GM18909 (cell line): ENCODE measurements around the gene PRRC2B.

Source experiments
- ATAC-seq: cut with Tn5 transposase; IDR thresholded peaks from one replicate; pipeline ENCODE4 v1.9.1; 2021; ENCODE audit warnings: mild to moderate bottlenecking; ENCODE audit not compliant: unreplicated experiment, poor library complexity

PRRC2B gene

DNA sequence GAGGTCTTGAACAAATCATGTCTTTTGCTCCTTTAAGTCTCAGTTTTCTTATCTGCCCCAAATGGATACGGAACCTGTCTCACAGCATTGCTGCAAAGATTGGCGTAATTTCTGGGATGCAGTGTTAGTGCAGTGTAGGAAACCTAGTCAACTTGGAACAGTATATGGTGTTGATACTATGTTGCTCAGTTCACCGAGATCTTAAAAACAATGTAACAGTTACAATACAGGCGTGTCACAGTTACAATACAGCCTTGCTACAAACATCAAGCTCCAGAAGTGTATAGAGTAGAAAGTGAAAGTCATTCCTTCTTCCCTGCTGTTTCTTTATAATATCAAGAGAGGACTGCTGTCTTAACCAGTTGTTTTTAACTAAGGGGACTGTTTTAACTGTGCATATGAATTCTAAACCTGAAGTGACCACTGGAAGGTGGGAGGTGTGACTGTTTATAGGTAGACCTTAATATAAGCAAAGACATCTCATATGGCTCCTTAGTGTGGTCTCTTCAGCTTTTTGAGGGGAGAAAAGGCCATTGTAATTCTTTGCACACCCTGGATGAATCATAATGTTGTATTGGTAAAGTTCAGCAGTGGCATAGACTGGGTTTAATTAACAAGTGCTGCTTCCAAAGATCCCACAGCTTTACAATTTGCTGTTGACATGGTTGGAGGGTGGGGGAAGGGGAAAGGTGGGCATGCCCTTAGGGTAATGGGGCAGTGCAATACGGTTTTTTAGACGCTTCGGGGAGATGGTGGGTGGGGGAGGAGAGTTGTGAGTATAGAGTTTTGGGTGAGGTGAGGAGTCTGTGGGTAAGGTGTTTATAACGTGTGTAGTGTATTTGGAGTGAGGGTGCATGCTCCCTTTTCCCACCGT is 12.9 kb downstream of the PRRC2B start:
- no peak for ATAC-seq

DNA sequence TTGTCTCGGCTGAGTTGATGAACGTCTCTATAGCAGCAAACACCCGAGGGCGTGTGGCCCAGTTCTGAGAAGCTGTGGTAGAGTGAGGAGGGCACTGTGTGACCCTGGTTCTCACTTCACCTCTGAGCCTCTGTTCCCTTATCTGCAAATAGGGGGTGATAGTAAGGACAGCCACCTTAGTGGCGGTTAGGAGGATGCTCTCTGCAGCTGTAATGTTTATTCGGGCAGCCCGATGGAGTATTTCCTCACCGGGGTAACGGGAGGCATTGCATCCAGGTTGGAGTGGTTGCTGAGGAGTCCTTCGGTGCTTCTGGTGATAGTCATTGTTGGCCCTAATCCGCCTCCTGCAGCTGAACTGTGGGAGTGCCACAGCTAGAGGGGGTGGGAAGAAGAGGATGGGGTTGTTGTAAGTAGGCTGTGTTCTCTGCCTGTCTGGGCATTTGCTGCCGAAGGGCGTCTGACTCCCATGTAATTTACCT is 13.9 kb downstream of the PRRC2B start:
- no peak for ATAC-seq

DNA sequence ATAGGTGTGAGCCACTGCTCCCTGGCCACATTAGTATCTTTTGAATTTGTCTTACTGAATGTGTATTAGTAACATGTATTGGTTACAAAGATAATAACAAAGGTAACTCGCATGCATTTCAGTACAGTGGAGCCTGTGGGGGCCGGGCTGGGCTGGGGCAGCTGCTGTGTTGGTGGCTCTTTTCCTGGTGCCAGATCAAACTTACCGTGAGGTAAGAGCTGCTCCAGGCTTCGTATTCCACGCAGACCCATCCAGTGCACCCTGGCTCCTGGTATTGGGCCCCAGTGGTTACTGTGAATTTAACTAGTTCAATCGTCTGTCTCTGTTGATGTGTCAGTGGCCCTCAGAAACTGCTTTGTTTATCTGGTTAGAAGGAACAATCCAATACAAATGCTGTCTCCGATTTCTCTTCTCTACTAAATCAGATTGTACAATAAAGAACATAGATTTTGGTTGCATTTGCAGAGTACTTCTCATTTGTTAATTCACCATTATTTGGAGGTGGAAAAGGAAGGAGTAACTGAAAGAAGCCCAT is 15.6 kb downstream of the PRRC2B start:
- ATAC-seq, result no peak

DNA sequence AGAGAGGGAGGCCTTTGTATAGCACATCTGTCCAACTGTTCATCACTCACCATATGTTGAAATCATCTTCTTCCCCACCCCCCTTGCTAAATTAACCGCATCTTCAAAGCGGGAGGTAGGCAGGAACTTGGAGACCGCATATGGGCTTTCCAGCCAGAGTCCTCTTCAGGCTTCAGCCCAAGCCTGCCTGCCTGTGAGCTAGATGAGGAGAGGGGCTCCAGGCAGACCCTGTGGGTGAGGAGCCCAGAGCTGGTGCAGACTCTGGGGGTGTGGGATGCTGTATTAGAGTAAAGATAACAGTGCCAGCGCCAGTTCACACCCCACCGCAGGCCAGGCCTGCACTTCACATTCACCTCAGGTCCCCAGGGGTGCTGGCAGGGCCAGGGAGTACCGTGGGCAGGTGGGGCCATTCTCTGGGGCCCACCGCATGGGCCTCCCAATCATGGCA is 16.2 kb downstream of the PRRC2B start:
- ATAC-seq, result no peak

DNA sequence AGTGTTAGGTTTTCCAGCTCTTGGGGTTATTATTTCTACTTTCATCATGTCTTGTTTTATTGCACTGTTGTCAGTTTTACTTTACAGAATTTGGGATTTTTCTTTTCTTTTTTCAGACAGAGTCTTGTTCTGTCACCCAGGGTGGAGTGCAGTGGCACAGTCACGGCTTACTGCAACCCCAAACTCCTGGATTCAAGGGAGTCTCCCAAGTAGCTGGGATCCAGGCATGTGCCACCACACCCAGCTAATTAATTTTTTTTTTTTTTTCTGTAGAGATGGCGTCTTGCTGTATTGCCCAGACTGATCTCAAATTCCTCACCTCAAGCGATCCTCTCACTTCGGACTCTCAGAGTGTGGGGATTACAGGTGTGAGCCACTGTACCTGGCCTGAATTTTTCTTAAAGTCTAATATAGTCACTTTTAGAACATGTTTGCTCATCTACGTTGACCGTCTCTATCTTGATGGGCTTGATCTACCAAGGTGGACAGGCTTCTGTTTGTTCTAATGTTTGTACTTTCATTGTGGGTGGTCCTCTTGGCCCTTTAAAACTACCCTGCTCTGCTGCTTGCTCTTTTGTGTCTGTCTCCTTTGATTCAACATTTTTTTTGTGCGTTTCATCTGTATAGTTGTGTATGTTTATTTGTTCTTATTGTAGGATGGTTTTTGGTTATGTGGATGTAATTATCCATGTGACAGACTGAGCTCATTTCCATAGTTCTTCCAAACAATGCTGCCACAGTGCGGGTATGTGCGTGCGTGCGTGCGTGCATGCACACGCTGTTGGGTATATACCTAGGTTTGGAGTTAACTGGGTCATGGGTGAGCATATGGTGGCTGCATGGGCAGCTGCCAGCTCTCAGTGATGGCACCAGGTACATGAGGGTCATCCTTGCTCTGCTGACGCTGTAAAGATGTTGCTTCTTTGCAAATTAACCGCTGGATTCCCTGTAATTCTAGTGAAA is 18.1 kb downstream of the PRRC2B start:
- no peak for ATAC-seq

DNA sequence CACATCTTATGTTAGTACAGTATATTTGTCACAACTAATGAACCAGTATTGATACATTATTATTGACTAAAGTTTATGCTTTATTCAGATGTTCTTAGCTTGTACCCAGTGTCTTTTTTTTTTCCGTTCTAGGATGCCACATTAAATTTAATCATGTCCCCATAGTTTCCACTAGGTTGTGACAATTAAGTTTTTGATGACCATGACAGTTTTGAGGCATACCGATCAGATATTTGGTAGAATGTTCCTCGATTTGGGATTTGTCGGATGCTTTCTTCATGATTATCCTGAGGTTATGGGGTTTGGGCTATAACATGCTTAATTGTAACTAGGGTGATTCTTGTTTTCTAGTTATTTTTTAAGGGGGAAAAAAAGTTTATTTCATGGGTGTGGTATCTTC is 22.6 kb downstream of the PRRC2B start:
- ATAC-seq, result no peak

DNA sequence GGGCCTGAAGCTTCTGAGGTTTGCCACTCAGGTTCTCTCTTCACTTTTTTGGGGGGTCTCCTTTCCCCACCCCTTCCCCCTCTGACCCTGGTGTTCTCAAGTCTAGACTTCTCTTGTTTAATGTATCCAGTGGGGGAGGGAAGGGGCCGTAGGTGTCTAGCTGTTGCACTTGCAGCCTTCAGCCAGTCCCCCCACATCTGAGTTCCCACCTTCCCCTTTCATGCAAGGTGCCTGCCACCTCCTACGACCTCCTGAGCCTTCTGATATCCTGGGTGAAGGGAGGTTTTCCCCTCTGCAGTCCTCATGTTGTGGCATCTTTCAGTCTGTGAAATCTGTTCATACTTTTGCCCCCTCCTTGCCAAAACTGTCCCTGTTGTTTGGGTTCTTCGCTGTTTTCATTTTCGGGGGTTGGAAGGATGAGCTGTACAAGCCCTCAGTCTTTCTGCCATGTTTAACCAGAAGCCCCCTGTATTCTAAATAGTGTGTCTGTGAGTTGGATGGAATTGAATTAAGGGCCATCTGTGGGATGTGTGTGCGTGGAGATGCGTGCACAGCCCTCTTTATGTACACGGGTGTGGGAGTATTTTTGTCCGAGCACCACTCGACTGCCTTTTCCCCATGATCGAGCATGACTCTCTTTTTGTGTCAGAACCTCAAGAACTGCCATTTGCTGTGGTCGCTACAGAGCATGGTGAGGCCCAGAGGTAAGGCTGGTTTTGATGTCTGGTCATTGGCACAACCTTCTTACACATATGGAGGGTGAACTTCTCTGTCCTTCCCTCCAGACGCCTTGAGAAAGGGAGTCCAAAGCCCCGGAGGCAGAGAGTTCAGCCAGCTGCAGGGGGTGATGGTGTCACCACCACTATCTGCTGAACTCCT is 23.6 kb downstream of the PRRC2B start:
- ATAC-seq, result no peak

DNA sequence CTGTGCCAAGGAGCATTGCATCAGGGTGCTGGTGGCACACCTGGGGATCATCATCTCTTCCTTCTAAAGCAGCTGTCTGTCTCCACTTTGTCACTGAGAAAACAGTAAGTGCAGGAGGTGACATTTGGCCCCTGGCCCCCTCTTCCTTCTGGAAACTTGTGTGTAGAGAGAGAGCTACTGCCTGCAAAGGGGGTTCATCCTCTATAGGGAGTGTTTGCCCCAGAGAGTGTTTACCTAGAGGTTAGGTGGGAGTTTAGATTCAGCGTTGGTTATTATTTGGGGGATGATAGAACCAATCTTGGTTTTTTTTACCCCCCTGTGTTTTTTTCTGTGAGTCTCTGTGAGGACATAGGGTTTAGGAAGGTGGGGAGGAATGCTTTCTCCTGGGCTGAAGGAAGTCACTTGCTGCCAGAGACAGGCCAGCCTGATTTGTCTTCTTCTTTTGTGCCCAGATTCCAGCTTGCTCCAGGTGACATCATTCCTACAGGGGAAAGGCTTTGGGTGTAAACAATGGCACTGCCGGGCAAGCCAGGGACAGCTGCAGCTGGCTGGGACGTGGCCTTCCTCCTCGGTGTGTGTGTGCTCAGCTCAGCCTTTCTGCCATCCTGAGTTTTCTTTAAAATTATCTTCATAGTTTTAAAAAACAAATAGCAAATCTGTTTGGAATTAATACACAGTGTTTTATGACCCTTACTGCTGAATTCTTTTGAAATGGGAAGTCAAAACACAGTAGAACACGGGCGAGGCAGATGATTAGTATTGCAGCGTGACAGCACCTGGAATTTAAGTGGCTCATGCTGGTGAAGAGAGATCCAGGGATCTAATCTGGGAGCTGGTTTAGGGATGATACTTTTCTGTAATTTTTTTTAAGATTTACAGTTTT is 24.5 kb downstream of the PRRC2B start:
- ATAC-seq, result no peak

DNA sequence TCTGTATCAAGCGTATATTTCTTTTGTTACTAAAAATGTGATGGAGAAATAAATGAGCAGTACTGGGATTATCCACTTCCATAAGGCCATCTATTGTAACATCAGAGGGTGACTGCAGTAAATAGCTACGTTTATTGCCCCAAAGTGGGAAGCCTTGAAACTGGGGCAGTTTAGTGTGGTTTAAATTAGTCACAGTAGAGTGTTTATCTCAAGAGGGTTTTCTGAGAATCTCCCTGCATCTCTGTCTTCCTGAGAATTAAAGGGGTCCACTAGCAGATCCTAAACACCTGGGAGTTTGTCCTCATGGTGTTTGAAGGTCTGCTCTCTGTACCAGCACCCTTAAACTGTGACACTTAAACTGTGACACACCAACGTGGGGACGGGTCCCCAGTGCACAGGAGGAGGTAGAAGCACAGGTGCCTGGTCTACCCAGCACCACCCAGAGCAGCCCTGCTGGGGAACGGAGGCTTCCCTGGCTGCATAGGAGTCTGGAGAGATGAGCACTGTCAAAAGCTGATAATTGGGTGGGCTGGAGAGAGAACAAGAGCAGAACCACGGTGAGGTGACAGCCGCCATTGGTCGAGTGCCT is 25.2 kb downstream of the PRRC2B start:
- ATAC-seq, result no peak

DNA sequence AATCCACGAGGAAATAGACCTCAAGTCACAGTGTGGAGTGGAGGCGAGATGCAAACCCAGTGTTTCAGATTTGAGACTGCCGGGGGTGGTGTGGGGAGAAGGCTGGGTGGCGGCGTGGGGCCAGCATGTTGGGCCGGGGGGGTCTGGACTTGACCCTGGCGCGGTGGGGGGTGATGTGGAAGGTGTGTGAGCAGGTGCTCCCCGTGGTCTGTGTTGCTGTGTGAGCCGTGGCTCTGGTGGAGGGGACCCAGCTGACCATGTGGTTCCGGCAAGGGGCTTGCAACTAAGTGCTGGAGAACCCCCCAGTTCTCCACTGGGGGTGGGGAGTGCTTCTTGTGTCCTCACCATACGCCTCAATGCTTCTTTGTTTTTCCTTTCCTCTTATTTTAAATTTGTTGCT is 25.8 kb downstream of the PRRC2B start:
- ATAC-seq, result no peak

DNA sequence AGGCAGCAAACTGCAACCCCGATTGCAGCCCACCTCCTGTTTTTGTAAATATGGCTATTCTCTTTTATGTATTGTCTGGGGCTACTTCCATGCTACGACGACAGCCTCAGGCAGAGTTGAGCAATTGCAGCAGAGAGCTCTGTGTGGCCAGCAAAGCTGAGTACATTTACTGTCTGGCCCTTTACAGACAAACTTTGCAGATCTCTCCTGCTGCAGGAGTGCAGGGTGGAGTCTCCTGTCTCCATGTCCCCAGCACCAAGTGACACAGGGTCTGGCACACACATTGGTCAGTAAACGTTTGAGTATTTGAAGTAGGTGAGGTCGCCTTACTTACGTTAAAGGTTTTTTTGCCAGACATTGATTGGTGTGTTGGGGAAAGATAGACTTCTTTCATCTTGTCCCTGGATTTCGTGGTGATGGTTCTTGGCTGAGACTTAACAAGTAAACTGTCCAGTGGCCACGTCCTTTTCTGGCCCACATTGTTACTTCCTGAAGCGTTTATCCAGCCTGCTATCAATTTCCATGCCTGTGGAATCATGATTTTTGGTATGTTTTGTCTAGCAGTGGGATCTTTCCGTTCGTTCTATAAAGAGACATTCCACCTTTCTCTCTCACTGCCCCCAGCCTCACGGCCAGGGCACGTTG is 27.2 kb downstream of the PRRC2B start:
- no peak for ATAC-seq

DNA sequence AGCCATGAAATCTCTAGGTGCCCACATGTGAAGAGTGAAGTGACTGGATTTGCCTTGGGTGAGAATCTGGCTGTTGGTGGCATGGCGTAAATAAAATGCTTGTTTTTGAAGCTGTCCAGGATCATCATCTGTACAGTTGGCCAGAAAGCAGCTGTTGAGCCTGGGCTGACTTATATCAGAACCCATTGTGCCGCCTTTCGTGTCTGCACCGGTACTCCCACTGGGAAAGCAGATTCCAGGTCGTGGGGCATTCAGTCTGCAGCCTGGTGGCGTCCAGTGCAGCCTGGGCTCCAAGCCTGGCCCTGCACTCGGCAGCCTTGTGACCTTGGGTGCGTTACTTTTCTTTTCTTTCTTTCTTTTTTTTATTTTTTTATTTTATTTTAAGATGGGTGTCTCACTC is 27.8 kb downstream of the PRRC2B start:
- ATAC-seq, result no peak

DNA sequence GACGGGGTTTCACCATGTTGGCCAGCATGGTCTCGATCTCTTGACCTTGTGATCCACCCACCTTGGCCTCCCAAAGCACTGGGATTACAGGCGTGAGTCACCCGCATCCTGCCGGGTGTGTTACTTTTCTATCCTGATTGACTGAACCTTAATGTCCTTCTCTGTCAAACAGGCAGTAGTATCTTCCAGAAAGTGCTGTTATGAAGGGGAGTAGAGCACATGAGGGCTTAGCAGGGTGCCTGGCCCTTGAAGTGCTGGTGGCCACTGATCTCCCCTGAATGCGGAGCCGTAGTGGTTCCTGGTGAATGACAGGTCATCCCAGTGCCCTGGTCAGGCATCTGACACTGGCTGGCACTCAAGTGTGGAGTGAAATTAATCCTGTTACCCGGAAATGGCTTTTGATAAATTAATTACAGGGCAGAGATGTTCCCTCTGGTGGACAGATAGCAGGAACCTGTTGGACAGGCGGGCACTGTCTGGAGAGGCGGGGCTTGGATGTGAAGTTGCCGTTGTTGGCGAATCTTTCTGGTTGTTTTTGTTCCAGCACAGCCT is 28.4 kb downstream of the PRRC2B start:
- ATAC-seq, result no peak

DNA sequence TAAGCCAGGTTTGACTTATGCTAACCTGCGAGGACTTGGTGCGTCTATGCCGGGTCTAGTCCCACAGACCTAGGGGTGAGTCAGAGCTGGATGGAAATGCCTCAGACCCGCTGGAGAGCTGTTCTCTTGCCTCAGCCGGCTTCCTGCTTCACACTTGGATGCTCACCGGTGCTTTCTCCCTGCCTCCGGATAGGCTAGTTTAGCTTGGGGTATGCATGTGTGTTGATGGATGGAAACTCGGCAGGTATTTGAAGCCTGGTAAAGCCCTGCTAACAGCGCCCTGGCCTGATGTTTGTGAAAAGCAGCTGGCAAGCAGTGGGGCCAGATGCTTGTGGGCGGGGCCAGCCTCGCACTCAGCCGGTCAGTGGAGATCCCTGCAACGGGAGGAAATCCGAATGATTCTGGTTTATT is 29.3 kb downstream of the PRRC2B start:
- ATAC-seq, result no peak

DNA sequence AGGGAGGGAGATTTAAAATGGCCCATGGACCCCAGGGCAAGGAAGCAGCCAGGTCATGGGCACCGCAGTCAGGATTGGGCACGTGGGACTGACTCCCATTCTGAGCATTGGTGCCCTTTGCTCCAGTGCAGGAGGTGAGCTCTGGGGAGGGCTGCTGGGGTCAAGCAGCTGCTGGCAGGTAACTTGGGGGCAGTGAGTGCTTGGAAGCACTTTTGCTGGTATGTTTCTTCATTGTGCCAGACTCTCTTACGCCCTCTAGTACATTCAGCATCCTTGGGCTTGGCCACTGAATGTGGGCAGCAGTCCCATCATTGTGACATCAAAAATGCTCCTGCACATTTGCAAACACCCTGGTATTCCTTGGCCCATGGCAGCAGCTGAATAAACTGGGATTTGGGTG is 32.7 kb downstream of the PRRC2B start:
- no peak for ATAC-seq

DNA sequence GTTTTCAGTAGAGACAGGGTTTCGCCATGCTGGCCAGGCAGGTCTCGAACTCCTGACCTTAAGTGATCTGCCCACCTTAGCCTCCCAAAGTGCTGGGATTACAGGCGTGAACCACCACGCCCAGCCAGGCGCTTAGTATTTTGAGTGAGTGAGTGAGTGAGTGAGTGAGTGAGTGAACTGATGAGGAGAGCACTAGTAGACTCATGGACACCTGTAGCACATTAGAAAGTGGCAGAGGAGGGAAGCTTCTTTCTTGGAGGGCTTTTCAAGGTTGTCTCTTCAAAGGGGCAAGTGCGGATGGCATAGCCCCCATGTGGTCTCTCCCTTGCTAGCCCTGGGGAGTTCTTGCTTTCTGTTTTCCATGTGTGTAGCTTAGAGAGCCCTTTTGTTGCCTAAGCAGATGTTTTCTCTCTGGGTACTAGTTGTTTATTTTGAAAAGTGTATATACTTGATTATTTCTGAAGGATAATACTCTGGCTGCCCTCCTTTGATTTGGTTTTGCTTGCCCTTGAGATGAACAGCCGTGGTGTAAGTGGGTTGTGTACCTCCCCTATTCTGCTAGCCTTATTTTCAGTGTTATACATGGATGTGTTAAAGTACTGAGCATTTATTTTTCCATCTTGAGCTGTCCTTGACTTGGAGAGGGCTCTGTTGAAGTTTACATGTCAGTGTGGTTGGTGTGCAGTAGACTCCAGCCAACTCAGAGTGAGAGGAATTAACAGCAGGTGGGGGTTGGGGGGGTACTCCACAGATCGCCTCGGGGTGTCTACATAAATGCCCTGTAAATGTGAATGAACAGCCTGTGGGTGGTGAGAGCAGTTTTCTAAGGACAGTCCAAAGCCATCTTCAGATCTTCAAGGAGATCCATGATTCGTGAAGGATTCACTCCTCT is 35.5 kb downstream of the PRRC2B start:
- no peak for ATAC-seq

DNA sequence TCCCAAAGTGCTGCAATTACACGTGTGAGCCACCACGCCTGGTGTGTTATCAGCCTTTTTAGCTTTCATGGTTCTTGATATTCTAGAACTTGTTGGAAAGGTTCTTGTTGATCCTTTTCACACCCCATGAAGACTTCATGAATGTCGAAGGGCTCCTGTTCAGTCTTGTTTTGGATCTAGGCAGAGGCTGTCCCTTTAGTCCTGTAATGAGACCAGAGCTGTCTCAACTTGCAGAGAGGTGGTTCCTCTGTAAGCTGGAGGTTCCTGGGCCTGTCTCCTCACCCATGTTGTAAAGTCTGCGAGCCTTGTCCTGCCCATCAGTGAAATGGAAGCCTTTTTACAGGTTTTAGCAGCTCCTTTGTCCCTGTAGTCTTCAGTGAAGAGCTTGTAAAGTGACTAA is 38.2 kb downstream of the PRRC2B start:
- ATAC-seq, result no peak
